Brain microvascular endothelial cell (primary cell): ENCODE results near the gene JMJD1C.

Experiments
- DNase-seq: peaks from one replicate; pipeline ENCODE4 v3.0.0-alpha.2; 2020
- H3K27ac ChIP-seq: fragments of 250-450 bp; sonication (Bioruptor Pico); 2 replicates; pipeline ENCODE4 v1.5.1; 2020; ENCODE audit warnings: mild to moderate bottlenecking, moderate library complexity
- H3K27me3 ChIP-seq: fragments of 250-450 bp; sonication (Bioruptor Pico); replicated peaks from 2 replicates; pipeline ENCODE4 v1.5.1; 2020; ENCODE audit warnings: mild to moderate bottlenecking
- H3K36me3 ChIP-seq: fragments of 250-450 bp; sonication (Bioruptor Pico); replicated peaks from 2 replicates; pipeline ENCODE4 v1.5.1; 2020; ENCODE audit warnings: mild to moderate bottlenecking
- H3K4me3 ChIP-seq: 2 replicates; pipeline ENCODE4 v1.5.1; 2011; ENCODE audit warnings: low read depth, mild to moderate bottlenecking, control low read depth, low read length, moderate library complexity
- in situ Hi-C: cut with HindIII; loops from 2 replicates; pipeline ENCODE4 v1.10.0; 2017; ENCODE audit warnings: low sequenced_read_pairs, low pct_ligation_motif_present
- TF ChIP-seq, protein P1 (sequence below): IDR thresholded peaks from 2 replicates; pipeline ENCODE4 v1.5.1; 2011; ENCODE audit warnings: low read depth, mild to moderate bottlenecking, moderate library complexity, low read length, control low read depth, inconsistent platforms; ENCODE audit errors: missing control alignments

The JMJD1C gene

GRCh38 chr10:63133056-63133820, 332.5 kb downstream of the JMJD1C start, which contains the start of gene NRBF2:
Gene NRBF2, plus strand, starts transcription at chr10:63133328. Its CDS starts 143 bp downstream, at chr10:63133471.
- Histone ChIP-seq H3K36me3 (no peaks in the 10 kb centered on the region), H3K4me3 (peak within 1 kb of the TSS; percentile 94), H3K27ac (peak within 1 kb of the TSS; percentile 84), H3K27me3 (no peaks in the 10 kb centered on the region)
- in situ Hi-C loops: no loop called here
- TF ChIP-seq, protein P1, sequence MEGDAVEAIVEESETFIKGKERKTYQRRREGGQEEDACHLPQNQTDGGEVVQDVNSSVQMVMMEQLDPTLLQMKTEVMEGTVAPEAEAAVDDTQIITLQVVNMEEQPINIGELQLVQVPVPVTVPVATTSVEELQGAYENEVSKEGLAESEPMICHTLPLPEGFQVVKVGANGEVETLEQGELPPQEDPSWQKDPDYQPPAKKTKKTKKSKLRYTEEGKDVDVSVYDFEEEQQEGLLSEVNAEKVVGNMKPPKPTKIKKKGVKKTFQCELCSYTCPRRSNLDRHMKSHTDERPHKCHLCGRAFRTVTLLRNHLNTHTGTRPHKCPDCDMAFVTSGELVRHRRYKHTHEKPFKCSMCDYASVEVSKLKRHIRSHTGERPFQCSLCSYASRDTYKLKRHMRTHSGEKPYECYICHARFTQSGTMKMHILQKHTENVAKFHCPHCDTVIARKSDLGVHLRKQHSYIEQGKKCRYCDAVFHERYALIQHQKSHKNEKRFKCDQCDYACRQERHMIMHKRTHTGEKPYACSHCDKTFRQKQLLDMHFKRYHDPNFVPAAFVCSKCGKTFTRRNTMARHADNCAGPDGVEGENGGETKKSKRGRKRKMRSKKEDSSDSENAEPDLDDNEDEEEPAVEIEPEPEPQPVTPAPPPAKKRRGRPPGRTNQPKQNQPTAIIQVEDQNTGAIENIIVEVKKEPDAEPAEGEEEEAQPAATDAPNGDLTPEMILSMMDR: peak; percentile 54
- peak; percentile 99 for DNase-seq

DNA sequence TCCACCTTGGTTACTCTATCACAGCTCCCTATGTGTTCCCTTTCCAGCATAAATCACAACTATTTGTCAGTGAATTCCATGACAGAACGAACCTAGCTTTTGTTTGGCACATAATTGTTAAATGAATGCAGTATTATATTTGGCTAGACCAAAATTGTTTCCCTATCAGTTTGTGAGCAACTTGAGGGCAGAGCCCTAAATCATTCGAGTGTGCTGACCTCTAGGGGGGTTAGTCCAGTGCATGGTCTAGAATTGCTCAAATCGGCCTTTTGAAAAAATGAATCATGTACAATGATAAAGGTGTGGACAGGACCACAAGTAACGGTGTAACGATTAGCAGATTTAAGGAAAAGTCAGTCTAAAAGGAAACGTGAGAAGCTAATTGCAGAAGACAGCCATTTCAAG, 333.1 kb downstream of the JMJD1C start:
- H3K27me3 ChIP-seq: no peaks in the 10 kb centered on the region
- H3K4me3 ChIP-seq: no peak overlapping the region
- TF ChIP-seq, protein P1: no peak
- in situ Hi-C loops: no loop called here
- no peaks in the 10 kb centered on the region for H3K36me3 ChIP-seq
- DNase-seq: no peak
- no peak overlapping the region for H3K27ac ChIP-seq

GRCh38 chr10:63129888-63130287, 335.9 kb downstream of the JMJD1C start:
- in situ Hi-C loops: no loop called here
- H3K4me3 ChIP-seq: no peak overlapping the region
- TF ChIP-seq, protein P1: no peak
- H3K36me3 ChIP-seq: no peaks in the 10 kb centered on the region
- H3K27ac ChIP-seq: no peak overlapping the region
- no peaks in the 10 kb centered on the region for H3K27me3 ChIP-seq
- no peak for DNase-seq

DNA sequence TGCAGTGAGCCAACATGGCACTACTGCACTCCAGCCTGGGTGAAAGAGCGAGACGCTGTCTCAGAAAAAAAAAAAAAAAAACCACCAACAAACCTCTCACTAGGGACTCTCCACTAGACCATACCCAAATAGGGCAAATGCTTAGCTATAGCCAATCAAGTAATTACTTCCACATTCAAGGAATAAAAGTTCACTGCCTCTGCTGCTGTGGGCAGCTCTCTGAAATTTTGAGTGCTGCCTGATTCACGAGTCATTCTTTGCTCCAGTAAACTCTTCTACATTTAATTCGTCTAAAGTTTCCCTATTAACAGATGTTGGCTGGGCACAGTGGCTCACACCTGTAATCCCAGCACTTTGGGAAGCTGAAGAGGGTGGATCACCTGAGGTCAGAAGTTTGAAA, 337.3 kb downstream of the JMJD1C start:
- Histone ChIP-seq H3K27me3 (no peaks in the 10 kb centered on the region), H3K36me3 (no peaks in the 10 kb centered on the region), H3K27ac (no peak overlapping the region), H3K4me3 (no peak overlapping the region)
- TF ChIP-seq, protein P1: no peak
- in situ Hi-C loops: no loop called here
- DNase-seq: no peak

GRCh38 chr10:63125459-63125858, 340.3 kb downstream of the JMJD1C start:
- in situ Hi-C loops: no loop called here
- TF ChIP-seq, protein P1: no peak
- no peak for DNase-seq
- H3K27me3 ChIP-seq: no peaks in the 10 kb centered on the region
- H3K36me3 ChIP-seq: no peaks in the 10 kb centered on the region
- H3K4me3 ChIP-seq: no peak overlapping the region
- H3K27ac ChIP-seq: no peak overlapping the region
